Right forelimb (tissue), 1 donor: Measurements from ENCODE around the gene WNT4.
A peak's percentile ranks its signal among the peaks of the same experiment; 100 is the strongest.

ENCODE experiments used
- DNase-seq: peaks from one replicate; pipeline ENCODE4 v3.0.0-alpha.2; 2018

Gene WNT4

GRCh38 chr1:22128392-22128791, 14.5 kb downstream of the WNT4 start:
- no peak for DNase-seq

GRCh38 chr1:22127731-22128130, 15.2 kb downstream of the WNT4 start:
- DNase-seq: no peak

DNA sequence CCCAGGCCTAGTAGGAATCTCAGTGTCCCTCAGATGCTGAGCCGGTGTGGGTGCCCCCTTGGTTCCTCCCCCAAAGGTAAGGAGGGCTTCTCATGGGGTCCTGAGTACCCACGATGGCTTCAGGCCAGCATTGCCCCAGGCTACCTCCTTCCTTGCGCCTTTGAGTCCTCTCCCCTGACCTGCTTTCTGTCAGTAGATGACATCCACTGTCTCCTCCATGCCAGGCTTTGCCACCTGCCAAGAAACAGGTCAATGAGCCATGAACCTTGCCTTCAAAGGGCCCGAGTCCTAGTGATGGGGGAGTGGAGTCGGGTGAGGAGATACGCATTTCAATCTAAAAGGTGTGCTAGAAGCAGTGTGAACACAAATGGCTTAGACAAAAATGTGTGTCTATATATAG, 15.6 kb downstream of the WNT4 start:
- DNase-seq: no peak

DNA sequence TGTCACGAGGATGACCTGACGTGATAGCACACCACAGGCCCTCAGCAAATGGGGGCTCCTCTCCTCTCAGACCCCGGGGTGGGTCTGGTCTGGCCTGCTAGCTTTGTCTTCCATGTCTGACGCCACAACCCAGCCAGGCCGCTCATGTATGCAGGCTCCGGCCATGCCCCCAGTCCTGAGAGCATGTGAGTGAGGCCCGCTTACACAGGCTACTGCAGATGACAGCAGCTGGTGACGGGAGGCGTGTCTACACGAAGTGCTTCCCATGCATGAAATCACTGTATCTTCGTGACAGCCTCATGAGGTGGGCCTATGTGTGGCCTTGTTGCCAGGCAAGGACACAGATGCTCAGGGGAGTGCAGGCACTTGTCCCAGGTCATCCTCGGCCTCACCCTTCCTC, 16.4 kb downstream of the WNT4 start:
- DNase-seq: no peak

GRCh38 chr1:22124592-22125229, 18.2 kb downstream of the WNT4 start:
- DNase-seq: no peak

- no peak for DNase-seq
These were observed 18.9 kb downstream of the WNT4 start for GRCh38 chr1:22123901-22124404.

DNA sequence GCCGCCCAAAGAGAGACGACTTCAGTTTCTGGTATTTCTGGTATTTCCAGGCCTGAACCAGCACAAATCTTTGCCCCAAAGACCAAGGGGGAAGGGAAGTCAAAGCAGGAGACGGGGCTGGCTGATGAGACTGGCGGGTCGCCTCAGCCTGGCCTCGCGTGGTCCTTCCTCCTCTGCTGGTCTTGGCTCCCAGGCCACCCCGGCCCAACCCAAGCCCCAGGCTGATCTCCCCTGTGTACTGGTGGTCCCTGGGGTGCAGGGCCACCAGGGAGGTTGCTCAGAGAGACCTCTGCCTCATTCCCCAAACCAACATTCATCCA, 19.9 kb downstream of the WNT4 start:
- no peak for DNase-seq

- no peak for DNase-seq
These were observed 20.4 kb downstream of the WNT4 start for GRCh38 chr1:22122273-22123070.

GRCh38 chr1:22121421-22121911, 21.4 kb downstream of the WNT4 start:
- peak; percentile 49 for DNase-seq

- no peak for DNase-seq
These were observed 22.5 kb downstream of the WNT4 start for GRCh38 chr1:22120469-22120790.

- DNase-seq: peak; percentile 26
These were observed 23.1 kb downstream of the WNT4 start for GRCh38 chr1:22119626-22120468.

GRCh38 chr1:22118291-22118992, 24.5 kb downstream of the WNT4 start:
- DNase-seq: peak; percentile 33

- peak; percentile 41 for DNase-seq
These were observed 25.0 kb downstream of the WNT4 start for GRCh38 chr1:22117851-22118250.

- peak; percentile 37 for DNase-seq
These were observed 25.7 kb downstream of the WNT4 start for GRCh38 chr1:22117238-22117637.

GRCh38 chr1:22115286-22115685, 27.6 kb downstream of the WNT4 start:
- peak; percentile 42 for DNase-seq

GRCh38 chr1:22114083-22115012, 28.5 kb downstream of the WNT4 start:
- DNase-seq: peak; percentile 78

DNA sequence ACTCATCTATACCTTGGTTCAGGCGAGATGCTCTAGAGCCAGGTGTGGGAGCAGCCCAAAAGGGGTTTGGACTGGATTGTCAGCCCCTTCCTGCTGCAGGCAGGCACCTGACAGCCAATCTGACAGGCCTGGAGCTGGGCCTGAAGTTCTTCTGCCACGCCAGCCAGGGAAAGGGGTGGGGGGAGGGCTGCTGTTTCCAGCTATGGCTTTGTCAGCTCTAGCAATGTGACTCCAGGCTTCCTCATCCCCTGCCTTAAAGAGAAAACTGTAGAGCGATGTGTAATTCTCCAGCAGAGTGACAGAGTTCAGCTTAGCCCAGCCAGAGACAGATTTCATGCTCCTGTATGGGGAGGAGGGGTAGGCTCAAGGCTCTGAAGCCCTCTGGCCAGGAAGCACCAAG, 30.3 kb downstream of the WNT4 start:
- peak; percentile 38 for DNase-seq

GRCh38 chr1:22111620-22112019, 31.3 kb downstream of the WNT4 start:
- peak; percentile 27 for DNase-seq

GRCh38 chr1:22111115-22111514, 31.8 kb downstream of the WNT4 start:
- peak; percentile 41 for DNase-seq

GRCh38 chr1:22110016-22110415, 32.9 kb downstream of the WNT4 start:
- DNase-seq: no peak

DNA sequence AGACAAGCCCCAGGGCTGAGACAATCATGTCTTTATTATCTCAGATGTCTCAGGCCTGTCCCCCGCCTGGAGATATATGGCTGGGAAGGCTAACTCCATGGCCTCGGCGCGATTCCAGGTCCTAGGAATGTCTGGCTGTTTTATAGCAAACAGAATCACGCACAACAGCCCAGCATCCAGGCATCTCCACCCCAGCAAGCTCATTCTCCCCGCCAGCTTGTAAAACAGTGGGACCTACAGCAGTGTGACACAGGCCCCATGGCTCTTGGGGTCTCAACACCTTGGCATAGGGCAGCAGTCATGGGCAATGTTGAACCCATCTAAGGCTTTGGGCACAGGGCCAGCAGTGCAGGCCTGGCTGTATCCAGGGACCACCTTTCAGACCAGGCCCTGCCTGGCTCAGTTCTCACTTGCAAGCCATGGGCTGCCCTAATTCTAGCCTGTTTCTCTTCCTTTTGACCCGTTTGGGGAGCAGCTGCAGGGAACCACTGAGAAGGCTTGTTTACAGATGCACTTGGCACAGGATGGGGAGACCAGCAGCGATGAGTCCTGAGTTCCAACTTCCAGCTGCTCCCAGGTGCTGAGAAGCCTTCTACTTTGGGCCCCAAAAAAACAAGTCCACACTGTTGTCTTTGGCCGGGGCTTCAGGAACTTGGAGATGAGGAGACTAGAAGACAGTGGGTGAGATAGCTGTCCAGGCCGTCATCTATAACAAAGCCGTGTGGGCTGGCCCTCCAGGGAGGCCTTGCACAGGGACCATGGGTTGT, 34.4 kb downstream of the WNT4 start:
- DNase-seq: peak; percentile 44
